ENCODE measurements around the gene CHIC2.
"Not testable (repeated sequence)": the region's sequence is repeated elsewhere in the genome, so short reads cannot be mapped to it uniquely, and the experiment has no call there.

Gene CHIC2

DNA sequence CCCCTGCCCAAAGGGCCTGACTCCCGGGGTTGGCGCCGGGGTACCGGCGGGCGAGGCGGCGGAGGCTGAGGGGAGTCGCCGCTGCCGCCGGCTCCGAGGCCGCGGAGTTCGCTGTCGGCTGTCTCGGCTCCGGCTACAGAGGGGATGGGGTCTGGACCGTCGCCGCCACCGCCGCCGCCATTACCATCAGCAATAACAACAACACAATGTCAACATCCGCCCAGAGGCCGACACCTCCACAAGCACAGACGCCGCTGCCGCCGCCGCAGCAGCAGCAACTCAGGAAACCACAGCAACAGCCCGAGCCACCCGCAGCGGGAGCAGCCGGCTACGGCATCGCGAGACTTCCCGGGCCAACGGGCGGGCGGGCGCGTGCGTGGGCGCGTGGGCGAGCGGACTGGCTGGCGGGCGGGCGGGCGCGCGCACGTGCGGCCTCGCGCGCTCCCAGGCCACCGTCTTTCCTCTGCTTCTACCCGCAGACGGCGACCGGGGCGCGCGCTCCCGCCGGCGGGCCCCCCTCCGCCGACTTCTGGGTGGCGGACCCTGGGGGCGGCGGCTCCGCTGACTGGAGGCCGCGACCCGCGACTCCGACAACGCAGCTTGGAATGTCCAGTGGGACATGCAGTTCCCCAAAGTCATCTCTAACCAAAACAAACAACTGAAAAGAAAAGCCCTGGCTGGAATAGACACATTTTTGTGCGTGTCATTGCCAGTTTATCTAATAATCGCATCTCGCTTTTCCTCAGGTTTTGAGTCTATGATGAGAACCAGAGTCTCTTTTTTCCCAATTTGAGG lies at the start of gene CHIC2:
TSS of gene CHIC2 (minus strand) at position 289 of the 795 bp plus-strand sequence. CDS start 305 bp downstream, outside the sequence.
- DNase-seq (ENCODE audit: extremely low read depth in 1 of 2, low read depth in 1 of 2), result peak; percentile 92 to 93

DNA sequence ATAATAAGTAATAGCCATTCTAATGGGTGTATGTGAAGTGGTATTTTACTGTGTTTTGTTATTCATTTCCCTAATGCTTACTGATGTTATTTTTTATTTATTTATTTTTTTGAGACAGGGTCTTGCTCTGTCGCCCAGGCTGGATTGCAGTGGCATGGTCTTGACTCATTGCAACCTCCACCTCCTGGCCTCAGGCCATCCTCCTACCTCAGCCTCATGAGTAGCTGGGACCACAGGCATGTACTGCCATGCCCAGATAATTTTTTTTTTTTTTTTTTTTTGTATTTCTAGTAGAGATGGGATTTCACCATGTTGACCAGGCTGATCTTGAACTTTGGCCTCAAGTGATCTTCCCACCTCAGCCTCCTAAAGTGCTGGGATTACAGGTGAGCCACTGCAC lies 48.8 kb upstream of the CHIC2 start:
- not testable (repeated sequence) for DNase-seq (ENCODE audit: extremely low read depth in 1 of 2, low read depth in 1 of 2)

DNA sequence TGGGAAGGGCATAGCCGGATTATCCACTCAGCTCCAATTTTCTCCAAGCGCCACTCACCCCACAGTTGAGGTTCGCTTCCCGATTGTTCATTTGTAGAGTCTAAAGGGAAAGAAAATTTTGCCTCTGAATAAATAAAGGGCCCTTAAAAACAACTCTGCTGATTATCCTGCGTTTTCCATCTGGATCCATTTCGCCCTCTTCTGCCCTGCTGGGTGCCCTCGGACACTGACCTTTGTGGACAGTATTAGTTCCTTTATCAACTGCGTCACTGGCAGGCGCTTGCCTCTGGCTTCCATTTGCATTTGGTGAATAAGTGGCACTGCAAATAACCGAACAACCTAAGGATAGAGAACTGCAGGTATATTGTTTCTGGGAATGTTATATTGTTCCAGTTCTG lies 45.6 kb upstream of the CHIC2 start:
- no peak for DNase-seq (ENCODE audit: extremely low read depth in 1 of 2, low read depth in 1 of 2)

DNA sequence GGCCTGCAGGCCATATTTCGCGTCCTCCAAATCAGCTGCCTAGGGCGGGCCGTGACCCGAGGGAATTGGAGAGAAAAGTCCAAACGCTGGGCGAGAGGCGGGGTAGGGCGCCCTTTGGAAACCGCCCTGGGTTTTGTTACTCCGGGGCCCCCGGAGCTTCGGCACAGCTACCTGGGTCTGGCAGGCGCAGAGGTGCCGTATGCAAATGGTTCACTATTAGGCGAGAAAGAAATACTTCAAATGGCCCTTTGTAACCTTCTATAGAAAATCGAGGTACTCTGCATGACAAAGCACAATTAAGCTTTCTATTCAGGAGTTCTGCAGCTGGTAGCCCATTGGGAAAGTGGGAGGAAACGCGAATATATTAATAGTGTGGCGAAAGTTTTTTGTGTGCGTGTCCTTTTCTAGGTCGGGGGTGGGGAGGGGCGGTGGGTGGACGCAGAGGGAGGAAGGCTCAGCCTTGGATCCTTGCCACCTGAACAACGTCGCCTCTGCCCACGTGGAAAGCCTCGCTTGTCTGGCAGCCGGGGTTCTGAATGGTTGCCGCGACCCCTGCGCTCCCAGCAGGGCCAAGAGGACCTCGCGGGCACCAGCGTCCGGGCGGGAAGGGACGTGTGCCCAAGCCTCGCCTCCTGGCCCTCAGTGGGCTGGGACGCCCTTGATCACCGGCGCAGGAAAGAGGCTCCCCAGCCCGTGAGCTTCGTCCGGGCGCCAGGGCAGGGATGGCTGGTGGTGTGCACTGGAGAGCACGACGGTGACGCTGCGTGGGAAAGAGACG lies 45.0 kb upstream of the CHIC2 start:
- no peak for DNase-seq (ENCODE audit: extremely low read depth in 1 of 2, low read depth in 1 of 2)

DNA sequence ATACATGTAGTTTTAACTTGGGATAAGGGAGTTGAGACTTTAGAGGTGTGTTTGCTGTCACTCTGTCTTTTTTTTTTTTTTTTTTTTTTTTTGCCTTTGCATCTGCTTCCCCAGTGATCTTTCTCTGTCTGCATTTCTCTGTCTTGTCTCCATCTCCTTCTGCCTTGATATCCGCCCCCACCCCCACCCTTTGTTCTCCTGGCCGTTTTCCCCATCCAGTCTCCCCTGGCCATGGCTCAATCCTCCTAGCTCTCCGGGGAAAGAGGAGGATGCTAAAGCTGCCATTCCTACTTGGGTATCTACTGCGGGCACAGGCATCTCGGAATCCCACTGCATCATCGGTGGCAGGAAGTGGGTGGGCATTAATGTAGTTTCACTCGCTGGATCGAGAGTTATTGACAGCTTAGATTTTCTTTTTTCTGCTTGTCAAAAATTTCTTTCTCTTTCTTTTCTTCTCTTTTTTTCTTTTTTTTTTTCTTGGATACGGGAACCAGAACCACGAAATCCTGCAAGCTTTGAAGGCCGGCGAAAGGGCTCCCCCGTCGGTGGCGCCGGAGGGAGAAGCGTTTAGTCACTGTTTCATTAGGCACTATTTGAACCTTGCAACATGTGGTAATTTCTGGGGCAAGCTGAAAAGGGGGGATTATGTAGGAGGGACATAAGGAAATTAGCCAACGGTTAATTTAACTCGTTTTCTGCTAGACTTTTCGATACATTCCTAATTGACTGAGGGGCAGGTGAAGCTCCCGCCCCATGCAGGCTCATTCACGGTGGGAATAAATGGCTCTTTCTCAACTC lies 43.7 kb upstream of the CHIC2 start:
- no peak for DNase-seq (ENCODE audit: extremely low read depth in 1 of 2, low read depth in 1 of 2)

DNA sequence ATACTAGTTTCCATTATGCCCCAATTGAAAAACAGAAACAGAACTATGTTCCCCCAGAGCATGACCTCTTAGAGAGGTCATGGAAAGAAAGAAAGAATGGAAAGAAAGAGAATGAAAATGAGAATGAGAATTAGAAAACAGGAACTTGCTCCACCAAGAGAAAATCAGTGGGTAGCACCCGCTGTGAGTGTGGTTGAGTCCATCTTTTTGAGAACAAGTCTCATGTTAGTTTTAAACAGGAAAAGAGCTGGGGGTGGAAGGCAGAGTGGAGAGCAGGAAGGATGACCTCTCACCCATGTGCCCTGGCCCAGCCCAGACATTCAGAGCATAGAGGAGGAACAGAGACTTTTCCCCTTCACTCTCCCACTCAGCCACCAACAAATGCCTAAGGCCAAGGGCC lies 40.5 kb upstream of the CHIC2 start:
- DNase-seq (ENCODE audit: extremely low read depth in 1 of 2, low read depth in 1 of 2), result no peak

DNA sequence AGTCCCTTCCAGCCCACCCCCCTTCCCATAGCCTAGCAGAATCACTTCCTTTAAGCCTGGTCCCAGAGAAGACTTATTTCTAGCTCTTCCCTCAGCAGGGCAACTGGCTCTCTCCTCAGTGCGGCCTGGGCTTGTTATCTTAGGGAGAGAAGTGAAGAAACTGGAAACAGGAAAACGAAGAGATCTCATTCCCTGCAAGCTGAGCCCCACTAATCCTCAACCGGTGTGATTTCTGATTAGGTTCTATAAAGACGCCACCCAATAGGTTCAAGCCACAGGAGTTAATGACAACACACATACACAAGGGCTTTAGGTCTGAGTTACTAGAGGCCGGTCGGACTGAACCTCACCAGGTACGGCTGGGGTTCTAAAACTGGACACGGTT lies 38.8 kb upstream of the CHIC2 start:
- DNase-seq (ENCODE audit: extremely low read depth in 1 of 2, low read depth in 1 of 2), result no peak

DNA sequence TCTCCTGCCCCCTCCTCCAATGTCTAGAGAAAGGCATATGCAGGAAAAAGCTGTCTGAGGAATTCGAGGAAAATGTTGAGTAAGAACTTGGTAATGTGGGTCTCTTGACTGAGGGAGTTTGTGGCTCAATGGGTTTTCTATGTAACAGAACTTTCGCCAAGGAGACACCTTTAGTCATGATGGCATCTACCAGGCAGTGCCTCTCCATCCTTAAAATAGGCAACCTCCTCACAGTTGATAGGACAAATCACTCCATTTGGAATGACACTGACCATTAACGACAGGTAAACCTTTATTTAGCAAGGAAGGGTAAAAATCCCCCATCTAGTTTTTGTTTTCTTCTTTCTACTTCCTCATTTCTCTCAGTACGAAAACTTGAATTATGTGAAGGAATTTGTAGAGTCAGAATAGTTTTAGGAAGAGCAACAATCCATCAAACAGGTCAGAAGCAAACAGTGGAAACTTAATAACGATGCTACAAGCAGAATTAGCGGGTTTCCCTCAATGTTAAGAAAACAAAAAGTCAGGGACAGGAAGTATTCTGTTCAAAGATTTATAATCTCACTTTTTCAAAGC lies 38.2 kb upstream of the CHIC2 start:
- no peak for DNase-seq (ENCODE audit: extremely low read depth in 1 of 2, low read depth in 1 of 2)

DNA sequence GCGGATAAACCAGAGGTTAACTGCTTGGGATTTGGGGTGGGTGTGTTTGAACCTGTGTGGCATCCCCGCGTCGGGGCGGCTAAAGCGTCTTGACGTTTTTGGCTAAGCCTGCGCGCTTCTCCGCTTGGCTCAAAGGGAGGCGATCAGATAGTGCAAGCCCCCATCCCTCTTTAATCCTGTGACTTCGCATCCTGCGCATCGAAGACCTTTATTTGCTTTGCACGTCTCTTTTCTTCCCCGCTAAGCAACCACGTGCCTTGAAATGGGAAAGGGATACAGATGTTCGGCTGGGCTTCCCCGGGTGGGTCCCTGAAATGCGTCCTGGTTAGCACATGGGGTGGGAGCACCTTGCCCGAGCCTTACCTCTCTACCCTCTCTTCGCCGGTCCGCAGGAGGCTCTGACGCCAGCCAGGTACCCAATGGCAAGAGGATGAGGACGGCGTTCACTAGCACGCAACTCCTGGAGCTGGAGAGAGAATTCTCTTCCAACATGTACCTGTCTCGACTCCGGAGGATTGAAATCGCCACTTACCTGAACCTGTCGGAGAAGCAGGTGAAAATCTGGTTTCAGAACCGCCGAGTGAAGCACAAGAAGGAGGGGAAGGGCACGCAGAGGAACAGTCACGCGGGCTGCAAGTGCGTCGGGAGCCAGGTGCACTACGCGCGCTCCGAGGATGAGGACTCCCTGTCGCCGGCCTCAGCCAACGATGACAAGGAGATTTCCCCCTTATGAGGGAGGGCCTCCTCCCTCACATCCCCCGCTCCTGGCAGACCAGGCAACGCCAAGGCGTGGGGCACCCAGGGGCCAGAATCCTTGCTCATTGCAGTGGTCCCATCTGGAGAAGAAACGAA lies 37.0 kb upstream of the CHIC2 start:
- no peak for DNase-seq (ENCODE audit: extremely low read depth in 1 of 2, low read depth in 1 of 2)

DNA sequence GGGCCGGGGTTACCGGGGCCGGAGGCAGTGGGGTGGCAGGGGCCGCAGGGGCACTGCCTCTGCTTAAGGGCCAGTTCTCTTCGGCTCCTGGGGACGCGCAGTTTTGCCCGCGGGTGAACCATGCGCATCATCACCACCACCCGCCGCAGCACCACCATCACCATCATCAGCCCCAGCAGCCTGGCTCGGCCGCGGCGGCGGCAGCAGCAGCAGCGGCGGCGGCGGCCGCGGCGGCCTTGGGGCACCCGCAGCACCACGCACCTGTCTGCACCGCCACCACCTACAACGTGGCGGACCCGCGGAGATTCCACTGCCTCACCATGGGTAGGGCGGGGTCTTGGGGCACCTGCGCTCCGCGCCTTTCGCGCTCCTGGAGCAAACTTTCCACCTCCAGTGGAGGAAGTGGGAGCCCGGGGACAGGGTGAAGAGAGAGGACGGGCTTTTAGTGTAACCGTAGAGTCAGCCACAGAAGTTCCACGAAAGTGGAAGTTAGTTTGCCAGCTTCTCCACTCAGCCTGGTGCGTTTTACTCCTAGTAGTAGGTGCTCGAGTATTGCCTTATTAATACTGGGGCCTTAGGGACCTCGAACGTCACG lies 36.3 kb upstream of the CHIC2 start:
- DNase-seq (ENCODE audit: extremely low read depth in 1 of 2, low read depth in 1 of 2), result no peak

DNA sequence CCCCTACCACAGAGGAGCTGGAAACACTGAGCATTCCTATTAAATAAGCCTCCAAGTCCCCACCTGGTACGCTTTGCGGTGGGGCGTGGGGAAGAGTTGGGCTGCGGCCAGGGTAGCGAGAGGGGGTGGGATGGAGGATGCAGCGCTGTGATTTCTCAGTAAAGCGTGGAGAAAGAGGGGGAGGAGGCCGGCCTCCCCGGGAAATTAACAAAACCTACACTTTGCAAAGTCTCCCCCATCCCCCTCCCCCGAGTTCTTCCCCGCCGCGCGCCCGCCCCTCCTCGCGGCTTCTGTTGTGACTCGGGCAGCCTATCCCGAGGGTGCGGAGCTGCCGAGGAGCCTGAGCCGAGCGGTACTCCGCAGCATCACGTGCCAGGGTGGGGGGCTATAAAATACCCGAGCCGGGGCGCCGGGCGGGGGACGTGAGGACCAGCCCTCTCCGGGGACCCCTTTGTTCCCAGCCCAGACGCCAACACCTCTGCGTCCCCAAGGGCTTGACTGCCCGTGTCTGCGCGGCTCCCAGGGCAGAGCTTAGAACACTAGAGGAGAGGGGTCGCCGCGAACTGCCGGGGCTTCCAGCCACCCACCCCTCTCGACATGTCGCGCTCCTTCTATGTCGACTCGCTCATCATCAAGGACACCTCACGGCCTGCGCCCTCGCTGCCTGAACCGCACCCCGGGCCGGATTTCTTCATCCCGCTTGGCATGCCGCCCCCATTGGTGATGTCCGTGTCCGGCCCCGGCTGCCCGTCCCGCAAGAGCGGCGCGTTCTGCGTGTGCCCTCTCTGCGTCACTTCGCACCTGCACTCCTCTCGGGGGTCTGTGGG lies 35.6 kb upstream of the CHIC2 start, which contains the start of gene GSX2:
TSS of gene GSX2 (plus strand) at position 416 of the 827 bp plus-strand sequence. CDS start at position 598, 182 bp downstream.
- no peak for DNase-seq (ENCODE audit: extremely low read depth in 1 of 2, low read depth in 1 of 2)

DNA sequence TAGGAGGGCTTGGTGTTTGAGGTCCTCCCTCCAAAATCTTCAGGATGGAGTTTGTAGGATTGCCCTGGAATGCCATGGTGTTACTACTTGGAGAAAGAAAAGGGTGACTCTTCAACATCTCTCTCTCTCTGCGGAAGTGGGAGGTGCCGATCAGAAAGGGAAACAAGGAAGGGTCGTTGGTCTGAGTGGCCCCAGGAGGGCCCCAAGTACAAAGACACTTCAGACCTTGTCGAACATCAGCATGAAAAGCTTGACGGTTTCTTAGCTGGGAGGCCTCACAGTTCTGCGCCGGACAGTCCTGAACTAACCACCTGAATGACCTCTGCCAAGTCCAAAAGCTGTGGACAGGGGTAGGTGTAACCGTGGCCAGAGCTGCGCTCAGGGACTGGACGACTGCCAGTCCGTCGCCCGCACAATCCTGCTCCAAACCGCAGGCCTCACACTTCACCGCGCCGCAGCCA lies 34.9 kb upstream of the CHIC2 start:
- no peak for DNase-seq (ENCODE audit: extremely low read depth in 1 of 2, low read depth in 1 of 2)

DNA sequence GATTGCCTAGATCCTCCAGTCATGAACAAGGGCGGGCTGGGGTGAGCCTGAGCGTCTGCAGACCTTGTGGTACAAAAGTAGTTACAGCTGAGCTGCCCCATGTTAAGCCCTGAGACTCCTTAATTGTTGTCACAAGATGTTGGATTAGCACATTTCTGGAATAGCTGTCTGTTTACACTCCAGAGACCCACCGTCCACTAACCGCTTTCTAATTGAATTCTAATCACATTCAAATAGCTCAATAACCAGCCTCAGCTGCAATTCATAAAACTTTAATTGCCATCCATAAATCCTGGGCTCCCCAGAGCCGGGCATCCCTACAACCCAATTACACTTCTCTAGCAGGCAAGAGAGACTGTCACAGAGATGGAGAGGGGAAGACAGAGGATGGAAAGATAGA lies 34.0 kb upstream of the CHIC2 start:
- DNase-seq (ENCODE audit: extremely low read depth in 1 of 2, low read depth in 1 of 2), result no peak

DNA sequence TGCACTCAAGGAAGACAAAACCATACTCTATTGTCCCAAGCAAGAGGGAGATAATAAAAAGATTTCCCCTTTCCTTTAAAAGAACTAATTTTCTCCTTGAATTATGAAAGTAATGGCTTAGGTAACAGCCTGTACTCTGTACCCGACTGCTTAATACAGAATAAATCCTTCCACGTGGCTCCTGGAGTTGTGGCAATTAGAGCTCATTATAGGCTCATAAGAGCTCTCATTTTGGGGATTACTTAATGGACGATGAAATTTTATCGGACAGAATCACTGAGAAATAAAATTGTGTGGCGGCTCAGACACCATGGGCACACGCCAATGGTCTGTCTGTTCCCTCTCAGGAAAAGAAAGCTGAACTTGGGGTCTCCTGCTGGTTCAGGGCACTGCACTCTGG lies 32.7 kb upstream of the CHIC2 start:
- DNase-seq (ENCODE audit: extremely low read depth in 1 of 2, low read depth in 1 of 2), result no peak

DNA sequence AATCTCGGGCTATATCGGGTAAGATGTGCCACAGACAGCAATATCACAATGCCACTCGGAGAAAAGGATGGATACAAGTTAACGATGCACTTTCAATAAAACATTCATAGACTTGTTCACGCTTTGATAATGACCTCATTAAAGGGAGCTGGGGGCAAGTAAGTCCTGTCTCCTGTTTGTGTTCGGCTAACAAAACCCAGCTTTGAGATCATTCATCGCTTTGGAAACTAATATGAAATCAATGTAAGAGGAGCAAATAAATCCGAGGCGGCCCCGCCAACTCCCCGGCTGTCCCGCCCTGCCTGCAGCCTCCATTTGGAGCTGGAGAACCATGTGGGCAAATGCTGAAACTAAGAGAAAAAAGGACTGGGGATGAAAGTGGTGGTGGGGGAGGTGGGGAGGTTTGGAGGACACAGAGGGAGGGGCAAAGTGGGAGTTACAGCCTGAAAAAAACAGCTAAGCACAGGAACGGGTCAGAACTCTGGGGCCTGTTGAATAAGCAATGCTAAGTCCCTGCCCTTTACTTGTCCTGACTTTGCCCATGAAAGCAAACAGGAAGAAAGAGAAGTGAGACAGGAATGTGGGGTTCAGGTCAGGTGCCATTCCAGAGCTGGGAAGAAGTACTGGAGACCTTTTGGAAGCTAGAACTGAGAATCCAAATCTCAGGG lies 32.0 kb upstream of the CHIC2 start:
- DNase-seq (ENCODE audit: extremely low read depth in 1 of 2, low read depth in 1 of 2), result no peak

DNA sequence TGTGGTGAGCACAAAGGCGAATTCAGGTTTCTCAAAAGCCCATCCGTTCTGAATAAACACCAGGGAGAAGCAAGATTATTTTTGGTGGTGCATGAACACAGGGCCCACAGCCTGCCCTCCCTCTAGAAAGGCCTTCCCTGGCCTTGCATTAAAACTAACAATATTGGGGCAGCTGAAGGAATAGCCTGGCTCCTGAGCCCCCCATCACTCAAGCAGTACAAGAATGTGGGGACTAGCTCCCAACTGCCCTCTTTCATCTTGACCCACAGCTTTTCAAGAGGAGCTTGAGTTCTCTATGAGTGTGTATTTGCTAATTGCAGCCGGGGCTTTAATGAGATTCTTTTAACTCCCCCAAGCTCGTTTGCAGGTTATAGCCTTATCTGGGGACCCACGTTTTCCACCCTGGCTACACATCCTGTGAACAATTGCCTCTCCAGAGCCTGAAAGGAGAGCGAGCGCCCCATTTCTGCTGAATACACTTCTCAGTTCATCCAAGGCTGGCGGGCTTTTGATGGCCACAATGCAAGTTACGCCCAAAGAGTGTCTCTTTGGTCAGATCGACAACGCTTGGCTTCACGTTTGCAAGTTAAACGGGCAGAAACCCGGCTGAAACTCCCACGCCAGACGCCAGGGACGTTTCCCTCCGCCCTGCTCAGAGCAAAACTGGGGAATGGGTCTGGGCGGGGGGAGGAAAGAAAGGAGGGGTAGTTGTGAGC lies 30.9 kb upstream of the CHIC2 start:
- no peak for DNase-seq (ENCODE audit: extremely low read depth in 1 of 2, low read depth in 1 of 2)

DNA sequence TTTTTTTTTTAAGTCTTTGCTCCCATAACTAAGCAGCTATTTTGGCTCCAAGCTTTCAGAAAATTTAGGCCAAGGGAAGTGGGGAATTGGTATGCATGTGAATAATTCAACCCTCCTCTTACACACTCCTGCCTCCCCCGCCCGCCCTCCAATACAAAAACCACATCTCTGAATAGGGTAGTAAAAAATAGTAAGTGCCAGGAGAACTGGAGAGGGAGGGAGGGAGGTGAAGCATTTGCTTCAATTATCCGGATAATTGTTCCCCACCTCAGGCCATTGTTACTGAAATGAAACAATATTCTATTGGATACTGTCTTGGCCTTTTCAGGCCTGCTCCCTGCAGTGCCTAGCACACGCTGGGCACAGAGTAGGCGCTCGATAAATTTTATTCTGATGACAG lies 30.0 kb upstream of the CHIC2 start:
- no peak for DNase-seq (ENCODE audit: extremely low read depth in 1 of 2, low read depth in 1 of 2)
